DOHH2 (cell line): ENCODE measurements around the gene ABTB1.

ENCODE experiments used
- H3F3A ChIP-seq: fragments of 200-600 bp; sonication (generic), shearing (Covaris generic); 2 replicates; pipeline ENCODE4 v1.6.0; 2016; ENCODE audit warnings: antibody characterized with exemption, mild to moderate bottlenecking; ENCODE audit not compliant: control insufficient read depth, insufficient read depth
- H3K27ac ChIP-seq: fragments of 200-600 bp; sonication (generic); 2 replicates; pipeline ENCODE4 v1.5.1; 2014; ENCODE audit warnings: low read depth, mild to moderate bottlenecking, low read length, moderate library complexity
- H3K27me3 ChIP-seq: fragments of 200-600 bp; sonication (generic); 2 replicates; pipeline ENCODE4 v1.6.1; 2014; ENCODE audit warnings: mild to moderate bottlenecking, low read length, mixed read lengths; ENCODE audit not compliant: control insufficient read depth
- H3K36me3 ChIP-seq: fragments of 200-600 bp; sonication (generic); 2 replicates; pipeline ENCODE4 v1.6.1; 2014; ENCODE audit warnings: mild to moderate bottlenecking, low read length, moderate library complexity, mixed read lengths; ENCODE audit not compliant: control insufficient read depth
- H3K4me1 ChIP-seq: fragments of 200-600 bp; sonication (generic); 2 replicates; pipeline ENCODE4 v1.6.1; 2014; ENCODE audit warnings: mild to moderate bottlenecking, low read length, mixed read lengths; ENCODE audit not compliant: control insufficient read depth
- H3K4me2 ChIP-seq: fragments of 200-600 bp; sonication (generic); 2 replicates; pipeline ENCODE4 v1.6.0; 2014; ENCODE audit warnings: mild to moderate bottlenecking, low read length, moderate library complexity
- H3K4me3 ChIP-seq: fragments of 200-600 bp; sonication (generic); 2 replicates; pipeline ENCODE4 v1.5.1; 2014; ENCODE audit warnings: mild to moderate bottlenecking, low read length, mixed read lengths
- H3K79me2 ChIP-seq: fragments of 200-600 bp; sonication (generic); 2 replicates; pipeline ENCODE4 v1.6.1; 2014; ENCODE audit warnings: mild to moderate bottlenecking, low read length, mixed read lengths; ENCODE audit not compliant: control insufficient read depth
- H3K9me2 ChIP-seq: fragments of 200-600 bp; sonication (generic); replicated peaks from 2 replicates; pipeline ENCODE4 v1.6.1; 2014; ENCODE audit warnings: mild to moderate bottlenecking, low read length, mixed read lengths; ENCODE audit not compliant: control insufficient read depth
- H3K9me3 ChIP-seq: fragments of 200-600 bp; sonication (generic); 2 replicates; pipeline ENCODE4 v1.6.1; 2014; ENCODE audit warnings: antibody characterized with exemption, low read length, mixed read lengths; ENCODE audit not compliant: control insufficient read depth, insufficient read depth
- H4K20me1 ChIP-seq: fragments of 200-600 bp; sonication (generic); 2 replicates; pipeline ENCODE4 v1.6.0; 2014; ENCODE audit warnings: low read depth, mild to moderate bottlenecking, antibody characterized with exemption, low read length, moderate library complexity; ENCODE audit not compliant: control insufficient read depth, insufficient read depth
- CTCF ChIP-seq: fragments of 200-600 bp; sonication (generic); IDR thresholded peaks from one replicate; pipeline ENCODE4 v1.5.1; 2014; ENCODE audit warnings: antibody characterized with exemption, mild to moderate bottlenecking, low read depth, low read length; ENCODE audit not compliant: poor library complexity, severe bottlenecking
- EZH2phosphoT487 ChIP-seq: fragments of 200-600 bp; sonication (generic); IDR thresholded peaks from 2 replicates; pipeline ENCODE4 v1.6.1; 2017; ENCODE audit warnings: borderline replicate concordance, mild to moderate bottlenecking, antibody characterized with exemption, low read length, moderate library complexity, mixed read lengths

Gene ABTB1

GRCh38 chr3:127637546-127637945 is 35.2 kb upstream of the ABTB1 start:
- no peaks in the 10 kb centered on the region for H3K9me3 ChIP-seq
- no peaks in the 10 kb centered on the region for H4K20me1 ChIP-seq
- H3K27me3 ChIP-seq: peaks cover 10% of the 10 kb centered on the region
- no peaks in the 10 kb centered on the region for H3K4me1 ChIP-seq
- TF ChIP-seq CTCF (no peak), EZH2phosphoT487 (no peak)
- no peaks in the 10 kb centered on the region for H3K79me2 ChIP-seq
- H3K9me2 ChIP-seq: no peaks in the 10 kb centered on the region
- no peaks in the 10 kb centered on the region for H3K36me3 ChIP-seq
- H3K4me3 ChIP-seq: no peak overlapping the region
- H3K4me2 ChIP-seq: no peak overlapping the region
- H3K27ac ChIP-seq: no peak overlapping the region
- H3F3A ChIP-seq: no peaks in the 10 kb centered on the region

GRCh38 chr3:127637971-127638370 is 34.8 kb upstream of the ABTB1 start:
- Histone ChIP-seq H3K4me2 (no peak overlapping the region), H3K9me3 (no peaks in the 10 kb centered on the region), H3K4me1 (no peaks in the 10 kb centered on the region), H4K20me1 (no peaks in the 10 kb centered on the region), H3K79me2 (no peaks in the 10 kb centered on the region), H3K27me3 (peaks cover 10% of the 10 kb centered on the region), H3K27ac (no peak overlapping the region), H3K9me2 (no peaks in the 10 kb centered on the region), H3K4me3 (no peak overlapping the region), H3F3A (no peaks in the 10 kb centered on the region), H3K36me3 (no peaks in the 10 kb centered on the region)
- no peak for TF ChIP-seq EZH2phosphoT487

GRCh38 chr3:127639173-127640041 is 33.3 kb upstream of the ABTB1 start:
- H3K27ac ChIP-seq: no peak overlapping the region
- no peaks in the 10 kb centered on the region for H3K9me3 ChIP-seq
- no peaks in the 10 kb centered on the region for H3K36me3 ChIP-seq
- no peaks in the 10 kb centered on the region for H3F3A ChIP-seq
- H4K20me1 ChIP-seq: no peaks in the 10 kb centered on the region
- no peak overlapping the region for H3K4me2 ChIP-seq
- H3K79me2 ChIP-seq: no peaks in the 10 kb centered on the region
- no peak overlapping the region for H3K4me3 ChIP-seq
- no peaks in the 10 kb centered on the region for H3K9me2 ChIP-seq
- peaks cover 11% of the 10 kb centered on the region for H3K27me3 ChIP-seq
- no peak for TF ChIP-seq EZH2phosphoT487
- TF ChIP-seq CTCF: no peak
- peaks cover 3% of the 10 kb centered on the region for H3K4me1 ChIP-seq

GRCh38 chr3:127640042-127640355 is 32.8 kb upstream of the ABTB1 start:
- Histone ChIP-seq H3K9me3 (no peaks in the 10 kb centered on the region), H3K4me1 (peaks cover 7% of the 10 kb centered on the region), H3K4me2 (no peak overlapping the region), H3K36me3 (no peaks in the 10 kb centered on the region), H3K79me2 (no peaks in the 10 kb centered on the region), H3K4me3 (no peak overlapping the region), H3K27me3 (peaks cover 15% of the 10 kb centered on the region), H3K27ac (no peak overlapping the region), H3F3A (no peaks in the 10 kb centered on the region), H3K9me2 (no peaks in the 10 kb centered on the region), H4K20me1 (no peaks in the 10 kb centered on the region)
- TF ChIP-seq EZH2phosphoT487 (no peak), CTCF (no peak)
